SIG-M5 (cell line): ENCODE data around the gene BMPR2.
"Not testable (repeated sequence)": the region's sequence is repeated elsewhere in the genome, so short reads cannot be mapped to it uniquely, and the experiment has no call there.

ENCODE experiments used
- DNase-seq: peaks from one replicate; lab custom pipeline; 2025; lab: John Stamatoyannopoulos, UW

Gene BMPR2

DNA sequence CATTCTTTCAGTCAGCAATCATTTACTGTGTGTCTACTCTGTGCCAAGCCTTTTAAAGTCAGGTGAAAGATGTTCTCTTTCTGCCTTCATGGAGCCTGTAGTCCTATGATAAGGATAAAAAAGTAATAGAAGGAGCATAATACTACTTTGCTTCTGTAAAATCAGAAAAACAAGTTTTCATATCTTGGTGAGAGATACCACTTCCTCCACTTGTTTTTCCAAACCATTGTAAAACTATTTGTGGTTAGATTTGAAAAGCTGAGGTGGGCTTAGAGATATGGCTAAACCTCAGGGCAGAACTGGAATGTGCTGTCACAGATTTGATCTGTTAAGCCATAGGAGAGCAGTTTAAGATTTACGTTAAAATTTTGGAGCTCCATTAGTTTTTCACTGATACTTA is 153.9 kb downstream of the BMPR2 start:
- no peak for DNase-seq

DNA sequence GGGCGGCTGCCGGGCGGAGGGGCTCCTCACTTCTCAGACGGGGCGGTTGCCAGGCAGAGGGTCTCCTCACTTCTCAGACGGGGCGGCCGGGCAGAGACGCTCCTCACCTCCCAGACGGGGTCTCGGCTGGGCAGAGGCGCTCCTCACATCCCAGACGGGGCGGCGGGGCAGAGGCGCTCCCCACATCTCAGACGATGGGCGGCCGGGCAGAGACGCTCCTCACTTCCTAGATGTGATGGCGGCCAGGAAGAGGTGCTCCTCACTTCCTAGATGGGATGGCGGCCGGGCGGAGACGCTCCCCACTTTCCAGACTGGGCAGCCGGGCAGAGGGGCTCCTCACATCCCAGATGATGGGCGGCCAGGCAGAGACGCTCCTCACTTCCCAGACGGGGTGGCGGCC is 159.2 kb downstream of the BMPR2 start:
- DNase-seq = not testable (repeated sequence)

DNA sequence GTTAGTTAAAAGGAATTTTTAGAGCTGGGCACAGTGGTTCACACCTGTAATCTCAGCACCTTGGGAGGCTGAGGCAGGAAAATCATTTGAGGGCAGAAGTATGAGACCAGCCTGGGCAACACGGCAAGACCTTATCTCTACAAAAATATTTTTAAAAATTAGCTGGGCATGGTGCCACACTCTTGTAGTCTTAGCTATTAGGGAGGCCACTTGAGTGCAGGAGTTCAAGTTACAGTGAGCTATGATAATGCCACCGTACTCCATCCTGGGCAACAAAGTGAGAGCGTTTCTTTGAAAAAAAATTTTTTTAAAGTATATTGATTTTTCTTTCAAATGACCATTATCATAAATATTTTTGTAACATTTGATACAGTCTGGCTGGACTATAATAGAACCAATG is 165.0 kb downstream of the BMPR2 start:
- DNase-seq = no peak

DNA sequence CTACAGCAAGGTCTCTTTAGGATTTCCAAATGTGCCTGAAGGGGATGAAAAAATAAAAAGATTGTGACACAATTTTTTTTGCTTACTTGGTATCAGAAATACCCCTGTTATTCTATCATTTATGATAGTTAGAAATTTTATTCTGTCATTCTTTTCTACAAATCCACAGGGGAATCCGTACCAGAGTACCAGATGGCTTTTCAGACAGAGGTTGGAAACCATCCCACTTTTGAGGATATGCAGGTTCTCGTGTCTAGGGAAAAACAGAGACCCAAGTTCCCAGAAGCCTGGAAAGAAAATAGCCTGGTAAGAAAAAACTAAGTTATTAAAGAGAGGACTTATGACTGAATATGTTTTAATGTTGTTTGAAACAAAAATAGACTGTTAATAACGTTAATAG is 166.0 kb downstream of the BMPR2 start:
- no peak for DNase-seq

DNA sequence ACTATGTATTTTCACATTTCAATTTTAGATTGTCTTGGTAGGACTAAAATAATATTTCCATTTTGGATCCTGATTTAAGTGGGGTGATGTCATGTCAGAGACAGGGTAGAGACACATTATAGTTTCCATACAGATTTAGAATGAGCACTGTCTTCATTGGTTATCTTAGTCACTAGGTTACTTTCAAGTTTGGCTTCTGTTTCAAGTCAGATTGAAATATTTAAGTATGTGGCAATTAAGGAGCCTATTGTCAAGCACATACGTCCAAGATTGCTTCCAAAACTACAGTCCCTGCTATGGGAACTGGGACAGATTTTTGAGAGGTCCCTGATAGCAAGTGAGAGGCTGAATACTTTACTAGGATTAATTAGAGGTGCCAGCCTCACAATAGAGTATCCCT is 169.4 kb downstream of the BMPR2 start:
- DNase-seq = no peak

DNA sequence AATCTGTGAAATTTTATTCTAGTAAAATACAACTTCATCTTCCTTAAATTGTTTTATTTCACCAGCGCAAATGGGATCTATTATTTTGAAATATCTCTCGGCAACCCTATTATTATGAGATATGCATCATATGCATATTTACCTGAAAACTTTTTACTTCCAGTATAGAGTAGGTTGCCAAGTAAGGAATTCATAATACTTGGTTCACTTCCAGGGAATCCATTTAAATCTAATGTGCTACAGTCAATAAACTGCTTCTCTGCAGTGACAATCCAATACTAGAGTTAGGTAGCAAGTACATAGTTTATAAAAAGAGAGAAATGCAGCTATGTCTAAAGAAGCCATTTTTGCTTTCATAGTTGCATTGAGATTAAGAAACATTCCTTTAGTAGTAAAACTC is 169.8 kb downstream of the BMPR2 start:
- no peak for DNase-seq

DNA sequence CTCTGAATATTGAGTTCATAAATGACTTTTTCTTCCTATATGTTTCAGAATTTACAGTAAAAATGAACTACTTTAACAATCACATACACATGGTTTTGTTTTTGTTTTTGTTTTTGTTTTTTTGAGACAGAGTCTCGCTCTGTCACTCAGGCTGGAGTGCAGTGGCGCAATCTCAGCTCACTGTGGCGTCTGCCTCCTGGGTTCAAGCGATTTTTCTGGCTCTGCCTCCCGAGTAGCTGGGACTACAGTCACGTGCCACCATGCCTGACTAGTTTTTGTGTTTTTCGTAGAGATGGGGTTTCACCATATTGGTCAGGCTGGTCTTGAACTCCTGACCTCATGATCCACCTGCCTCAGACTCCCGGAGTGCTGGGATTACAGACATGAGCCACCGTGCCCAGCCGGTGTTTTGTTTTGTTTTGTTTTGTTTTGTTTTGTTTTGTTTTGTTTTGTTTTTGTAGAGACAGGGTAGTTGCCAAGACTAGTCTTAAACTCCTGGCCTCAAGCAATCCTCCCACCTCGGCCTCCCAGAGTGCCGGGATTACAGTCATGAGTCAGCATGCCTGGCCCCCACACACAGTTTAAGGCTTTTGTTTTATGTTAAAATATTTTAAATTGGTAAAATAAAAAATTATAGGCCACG is 170.5 kb downstream of the BMPR2 start:
- not testable (repeated sequence) for DNase-seq

DNA sequence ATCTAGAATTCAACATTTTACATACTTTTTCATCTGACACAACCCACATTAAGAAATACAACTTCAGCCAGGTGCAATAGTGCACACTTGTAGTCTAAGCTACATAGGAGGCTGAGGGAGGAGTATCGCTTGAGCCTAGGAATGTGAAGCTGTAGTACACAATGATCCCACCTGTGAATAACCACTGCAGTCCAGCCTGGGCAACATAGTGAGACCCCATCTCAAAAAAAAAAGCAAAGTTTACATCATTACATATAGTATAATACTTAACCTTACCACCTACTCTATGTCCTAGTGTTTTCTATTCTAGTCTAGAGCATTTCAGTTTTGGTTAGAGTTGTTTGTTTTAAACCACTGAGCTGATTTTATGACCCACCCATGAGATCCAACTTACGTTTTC is 172.1 kb downstream of the BMPR2 start:
- DNase-seq = no peak

DNA sequence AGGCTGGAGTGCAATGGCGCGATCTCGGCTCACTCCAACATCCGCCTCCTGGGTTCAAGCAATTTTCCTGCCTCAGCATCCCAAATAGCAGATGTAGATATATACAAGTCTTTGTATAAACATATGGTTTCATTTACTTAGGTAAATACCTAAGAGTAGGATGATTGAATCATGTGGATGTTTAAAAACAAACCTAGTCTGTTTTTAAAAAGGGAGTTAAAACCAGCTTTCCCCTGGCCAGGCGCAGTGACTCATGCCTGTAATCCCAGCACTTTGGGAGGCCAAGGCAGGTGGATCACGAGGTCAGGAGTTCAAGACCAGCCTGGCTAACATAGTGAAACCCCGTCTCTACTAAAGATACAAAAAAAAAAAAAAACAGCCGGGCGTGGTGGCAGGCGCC is 174.9 kb downstream of the BMPR2 start:
- DNase-seq = not testable (repeated sequence)

DNA sequence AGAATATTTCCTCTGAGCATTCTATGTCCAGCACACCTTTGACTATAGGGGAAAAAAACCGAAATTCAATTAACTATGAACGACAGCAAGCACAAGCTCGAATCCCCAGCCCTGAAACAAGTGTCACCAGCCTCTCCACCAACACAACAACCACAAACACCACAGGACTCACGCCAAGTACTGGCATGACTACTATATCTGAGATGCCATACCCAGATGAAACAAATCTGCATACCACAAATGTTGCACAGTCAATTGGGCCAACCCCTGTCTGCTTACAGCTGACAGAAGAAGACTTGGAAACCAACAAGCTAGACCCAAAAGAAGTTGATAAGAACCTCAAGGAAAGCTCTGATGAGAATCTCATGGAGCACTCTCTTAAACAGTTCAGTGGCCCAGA is 179.2 kb downstream of the BMPR2 start:
- DNase-seq = no peak

DNA sequence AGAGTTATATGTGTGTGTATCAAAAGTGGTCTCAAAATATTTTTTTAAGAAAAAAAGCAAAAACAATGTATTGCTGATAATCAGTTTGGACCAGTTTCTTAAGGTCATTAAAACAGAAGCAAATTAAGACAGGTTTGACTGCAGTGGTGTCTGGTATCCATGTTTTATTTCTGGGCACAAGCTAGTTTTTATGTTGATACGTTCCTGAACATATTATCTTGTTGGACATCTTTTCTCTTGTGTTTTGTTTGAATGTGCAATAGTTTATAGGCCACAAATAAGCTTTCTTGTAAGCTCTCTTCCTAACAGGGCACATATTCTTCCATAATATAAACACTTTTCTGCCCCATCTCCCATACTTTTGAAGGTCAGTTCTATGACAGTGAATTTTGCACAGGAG is 184.1 kb downstream of the BMPR2 start:
- no peak for DNase-seq

DNA sequence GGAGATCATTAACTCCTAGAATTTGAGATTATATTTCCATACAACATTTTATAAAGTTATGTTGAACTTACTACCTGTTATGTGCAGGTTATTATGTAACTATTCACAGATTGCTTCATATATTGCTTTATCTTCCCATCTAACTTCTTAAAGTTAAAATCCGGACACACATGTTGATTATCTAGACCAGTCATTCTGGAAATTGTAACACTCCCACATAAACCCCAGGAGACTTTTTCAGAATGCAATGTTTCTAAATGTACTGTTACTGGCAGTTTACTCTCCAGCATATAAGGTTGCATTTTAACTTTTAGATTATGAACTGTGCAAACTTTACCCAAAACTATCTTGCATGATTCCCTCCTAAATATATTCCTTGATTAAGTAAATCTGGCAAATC is 188.1 kb downstream of the BMPR2 start:
- no peak for DNase-seq

DNA sequence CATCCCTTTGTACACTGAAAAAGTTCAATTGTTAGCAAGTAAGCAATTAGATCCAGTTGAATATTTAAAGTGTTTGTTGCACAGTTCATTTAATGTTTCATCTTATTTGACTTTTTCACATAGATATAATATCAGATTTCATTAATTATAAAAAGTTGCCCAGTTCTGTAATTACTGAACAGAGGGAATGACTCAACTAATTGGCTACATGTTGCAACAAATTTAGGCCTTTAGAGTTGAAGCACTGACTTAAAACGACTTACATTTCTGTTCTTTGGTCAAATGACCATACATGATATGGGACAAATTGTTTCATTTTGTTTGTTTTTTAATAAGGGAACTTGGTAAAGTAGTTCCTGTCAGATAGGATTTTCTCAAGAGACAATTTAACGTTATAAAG is 190.2 kb downstream of the BMPR2 start:
- DNase-seq = no peak

DNA sequence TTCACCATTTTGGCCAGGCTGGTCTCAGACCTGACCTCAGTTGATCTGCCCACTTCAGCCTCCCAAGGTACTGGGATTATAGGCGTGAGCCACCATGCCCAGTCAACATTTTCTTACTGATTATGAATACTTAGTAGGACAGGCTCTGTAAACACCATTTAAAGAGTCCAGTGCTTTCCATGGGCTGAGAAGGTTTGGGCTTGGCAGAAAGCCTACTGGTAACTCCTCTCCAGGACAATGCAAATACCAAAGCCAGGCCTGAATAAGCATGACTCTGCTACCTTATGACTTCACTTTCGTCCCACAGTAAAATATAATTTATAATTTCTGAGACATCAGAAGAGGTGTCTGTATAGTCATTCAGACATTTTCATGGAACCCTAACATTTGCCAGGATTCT is 198.4 kb downstream of the BMPR2 start:
- DNase-seq = no peak

DNA sequence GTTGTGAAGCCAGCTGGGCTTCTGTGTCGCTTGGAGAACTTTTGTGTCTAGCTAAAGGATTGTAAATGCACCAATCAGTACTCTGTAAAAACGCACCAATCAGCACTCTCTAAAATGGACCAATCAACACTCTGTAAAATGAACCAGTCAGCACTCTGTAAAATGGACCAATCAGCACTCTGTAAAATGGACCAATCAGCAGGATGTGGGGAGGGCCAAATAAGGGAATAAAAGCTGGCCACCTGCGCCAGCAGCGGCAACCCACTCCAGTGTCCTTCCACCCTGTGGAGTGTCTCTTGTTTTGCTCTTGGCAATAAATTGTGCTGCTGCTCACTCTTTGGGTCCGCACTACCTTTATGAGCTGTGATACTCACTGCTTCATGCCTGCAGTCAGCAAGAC is 199.1 kb downstream of the BMPR2 start:
- not testable (repeated sequence) for DNase-seq

DNA sequence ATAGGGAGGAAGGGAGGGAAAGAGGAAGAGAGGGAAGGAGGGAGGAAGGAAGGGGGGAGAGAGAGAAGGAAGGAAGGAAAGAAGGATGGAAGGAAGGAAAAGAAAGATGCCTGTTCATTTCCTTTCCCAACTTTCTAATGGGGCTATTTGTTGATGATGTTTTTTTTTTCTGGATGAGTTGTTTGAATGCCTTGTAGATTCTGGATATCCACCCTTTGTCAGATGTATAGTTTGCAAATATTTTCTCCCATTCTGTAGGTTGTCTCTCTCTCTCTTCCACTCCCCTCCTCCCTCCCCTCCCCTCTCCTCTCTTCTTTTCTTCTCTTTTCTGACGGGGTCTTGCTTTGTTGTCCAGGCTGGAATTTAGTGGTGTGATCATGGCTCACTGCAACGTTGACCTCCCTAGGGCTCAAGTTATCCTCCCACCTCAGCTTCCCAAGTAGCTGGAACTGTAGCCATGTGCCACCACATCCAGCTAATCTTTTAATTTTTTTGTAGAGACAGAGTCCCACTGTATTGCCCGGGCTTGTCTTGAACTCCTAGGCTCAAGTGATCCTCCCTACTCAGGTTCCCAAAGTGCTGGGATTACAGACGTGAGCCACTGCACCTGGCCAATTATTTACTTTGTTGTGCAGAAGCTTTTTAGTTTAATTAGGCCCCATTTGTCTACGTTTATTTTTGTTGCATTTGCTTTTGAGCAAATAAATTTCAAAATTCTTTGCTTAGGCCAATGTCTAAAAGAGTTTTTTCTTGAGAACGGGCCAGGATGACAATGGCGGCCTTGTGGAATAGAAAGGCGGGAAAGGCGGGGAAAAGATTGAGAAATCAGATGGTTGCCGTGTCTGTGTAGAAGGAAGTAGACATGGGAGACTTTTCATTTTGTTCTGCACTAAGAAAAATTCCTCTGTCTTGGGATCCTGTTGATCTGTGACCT is 201.4 kb downstream of the BMPR2 start:
- no peak for DNase-seq

DNA sequence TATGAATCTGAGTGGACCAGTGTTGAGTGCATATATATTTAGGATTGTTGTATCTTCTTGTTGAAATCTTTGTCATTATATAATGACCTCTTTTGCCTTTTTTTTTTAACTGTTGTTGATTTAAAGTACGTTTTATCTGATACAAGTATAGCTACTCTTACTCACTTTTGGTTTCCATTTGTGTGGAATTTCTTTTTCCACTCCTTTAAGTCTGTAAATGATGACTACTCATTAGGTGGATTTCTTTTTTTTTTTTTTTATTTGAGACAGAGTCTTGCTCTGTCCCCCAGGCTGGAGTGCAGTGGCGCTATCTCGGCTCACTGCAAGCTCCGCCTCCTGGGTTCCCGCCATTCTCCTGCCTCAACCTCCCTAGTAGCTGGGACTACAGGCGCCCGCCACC is 206.7 kb downstream of the BMPR2 start:
- not testable (repeated sequence) for DNase-seq

DNA sequence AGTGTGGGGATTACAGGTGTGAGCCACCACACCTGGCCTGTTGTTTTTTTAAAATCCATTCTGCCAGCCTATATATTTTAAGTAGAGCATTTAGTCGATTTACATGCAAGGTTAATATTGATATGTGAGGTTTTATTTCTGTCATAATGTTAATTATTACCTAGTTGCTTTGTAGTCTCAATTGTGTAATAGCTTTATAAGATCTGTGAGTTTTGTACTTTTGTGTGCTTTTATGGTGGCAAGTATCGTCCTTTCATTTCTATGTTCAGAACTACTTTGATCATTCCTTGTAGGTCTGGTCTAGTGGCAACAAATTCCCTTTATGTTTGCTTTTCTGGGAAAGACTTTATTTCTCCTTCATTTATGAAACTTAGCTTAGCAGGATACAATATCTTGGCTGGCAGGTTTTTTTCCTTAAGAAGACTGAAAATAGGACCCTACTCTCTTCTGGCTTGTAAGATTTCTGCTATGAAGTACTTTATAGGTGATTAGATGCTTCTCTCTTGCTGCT is 207.6 kb downstream of the BMPR2 start:
- no peak for DNase-seq

DNA sequence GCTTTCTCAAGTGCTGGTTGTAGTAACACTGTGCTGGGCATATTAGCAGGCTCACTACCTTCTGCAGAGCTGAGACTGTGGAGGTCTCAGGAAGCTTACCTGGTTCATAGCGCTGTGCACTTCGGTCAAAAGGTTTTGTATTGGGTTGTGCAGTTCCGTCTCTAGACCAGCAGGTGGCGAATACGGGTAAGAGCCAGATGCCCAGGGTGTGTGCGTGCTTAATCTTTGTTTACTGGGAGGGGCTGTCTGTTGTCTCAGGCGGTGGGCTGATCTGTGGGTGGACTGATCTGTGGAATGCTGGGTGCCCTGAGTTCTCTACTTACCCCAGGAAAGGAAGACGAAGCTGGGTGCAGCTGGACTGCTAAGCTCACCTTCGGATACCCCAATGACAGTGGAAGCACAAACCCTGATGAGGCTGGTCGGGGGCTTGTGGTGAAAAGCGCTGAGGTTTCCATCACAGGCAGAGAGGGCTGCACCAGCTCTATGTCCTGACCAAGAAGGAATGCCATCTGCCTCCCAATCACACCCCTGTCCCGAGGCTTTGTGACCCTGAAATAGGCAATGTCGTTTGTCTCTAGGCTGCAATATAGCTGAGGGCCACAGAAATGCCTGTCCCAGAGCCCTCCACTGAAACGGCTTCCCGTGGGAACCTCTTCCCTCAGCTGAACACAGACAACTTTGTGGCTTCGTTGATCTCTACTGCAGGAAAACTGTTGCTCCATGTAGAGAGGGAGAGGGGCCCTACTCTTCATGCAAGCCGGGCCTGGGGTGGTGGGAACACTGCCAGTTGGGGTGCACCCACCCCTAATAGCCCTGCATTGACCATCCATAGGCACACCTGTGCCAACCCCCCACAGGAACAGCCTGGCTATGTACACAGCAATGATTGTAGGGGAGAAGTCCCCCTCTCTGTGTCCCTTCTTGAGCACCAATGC is 212.8 kb downstream of the BMPR2 start:
- no peak for DNase-seq

DNA sequence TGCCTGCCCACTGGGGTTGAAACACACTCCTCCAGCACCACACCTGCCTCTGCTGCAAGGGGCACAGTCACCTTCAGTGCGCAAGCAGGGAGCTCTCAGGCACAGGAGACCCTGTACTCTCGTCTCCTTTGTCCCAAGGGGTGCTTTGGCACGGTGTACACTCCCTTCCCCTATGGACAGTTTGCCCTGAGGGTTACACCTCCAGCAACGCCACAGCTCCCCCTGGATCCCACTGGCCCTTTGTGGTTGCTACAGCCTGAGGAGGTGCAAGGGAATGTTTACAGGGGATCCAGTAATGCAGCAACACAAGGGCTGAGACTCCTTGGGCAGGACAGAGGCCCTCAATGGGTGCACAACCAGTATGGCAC is 213.4 kb downstream of the BMPR2 start:
- no peak for DNase-seq

DNA sequence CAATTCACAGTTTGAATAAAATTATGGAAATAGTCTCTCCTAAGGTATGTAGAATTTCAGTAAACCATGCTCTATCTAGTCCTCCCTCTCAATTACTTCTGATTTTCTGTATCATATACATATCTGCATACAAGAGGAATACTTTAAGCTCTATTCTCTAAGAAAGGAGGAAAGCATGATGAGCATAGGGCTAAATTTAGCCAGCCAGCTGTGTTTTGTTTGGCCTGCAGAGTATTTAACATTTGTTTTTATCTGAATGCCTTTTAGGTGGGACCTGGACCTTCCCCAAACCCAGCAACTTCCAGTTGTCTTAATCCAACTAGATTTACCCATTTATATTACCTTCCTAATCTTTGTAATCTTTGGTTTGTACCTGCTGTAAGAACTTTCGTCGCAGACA is 216.4 kb downstream of the BMPR2 start:
- DNase-seq = no peak

DNA sequence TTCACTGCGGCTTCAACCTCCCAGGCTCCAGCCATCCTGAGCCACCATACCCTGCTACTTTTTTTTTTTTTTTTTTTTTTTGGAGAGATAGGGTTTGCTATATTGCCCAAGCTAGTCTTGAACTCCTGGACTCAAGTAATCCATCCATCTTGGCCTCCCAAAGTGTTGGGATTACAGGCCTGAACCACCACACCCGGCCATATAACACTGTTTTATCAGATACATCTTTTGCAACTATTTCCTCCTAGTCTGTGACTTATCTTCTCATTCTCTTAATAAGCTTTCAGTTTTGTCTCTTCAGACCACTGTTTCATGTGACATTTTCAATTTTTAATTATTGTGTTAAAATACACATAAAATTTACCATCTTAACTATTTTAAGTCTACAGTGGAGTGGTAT is 223.0 kb downstream of the BMPR2 start:
- DNase-seq = no peak
